CD4-positive, alpha-beta T cell treated with Interleukin-6 for 4 hours (primary cell): ENCODE results near the gene GALNT9.
"Not testable (repeated sequence)": the region's sequence is repeated elsewhere in the genome, so short reads cannot be mapped to it uniquely, and the experiment has no call there.

Source experiments
- DNase-seq: peaks from one replicate; pipeline ENCODE4 v3.0.0-alpha.2; 2020; ENCODE audit warnings: mixed read lengths

Gene GALNT9

DNA sequence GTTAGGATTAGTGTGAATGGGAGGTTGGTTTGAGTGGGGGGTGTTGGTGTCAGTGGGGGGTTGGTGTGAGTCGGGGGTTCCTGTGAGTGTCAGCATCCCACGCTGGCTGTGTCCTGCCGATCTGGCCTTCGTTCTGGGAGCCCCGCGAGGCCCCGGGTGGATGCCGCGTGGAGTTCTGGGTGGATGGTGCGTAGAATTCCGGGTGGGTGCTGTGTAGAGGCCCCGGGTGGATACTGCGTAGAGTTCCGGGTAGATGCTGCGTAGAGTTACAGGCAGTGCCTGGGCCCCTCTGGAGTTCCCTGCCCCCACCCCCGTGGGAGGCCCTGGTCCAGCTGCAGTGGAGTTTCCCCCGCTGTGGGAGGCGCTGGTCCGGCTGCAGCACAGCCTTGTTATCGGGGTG is 176.4 kb downstream of the GALNT9 start:
- DNase-seq, result no peak

DNA sequence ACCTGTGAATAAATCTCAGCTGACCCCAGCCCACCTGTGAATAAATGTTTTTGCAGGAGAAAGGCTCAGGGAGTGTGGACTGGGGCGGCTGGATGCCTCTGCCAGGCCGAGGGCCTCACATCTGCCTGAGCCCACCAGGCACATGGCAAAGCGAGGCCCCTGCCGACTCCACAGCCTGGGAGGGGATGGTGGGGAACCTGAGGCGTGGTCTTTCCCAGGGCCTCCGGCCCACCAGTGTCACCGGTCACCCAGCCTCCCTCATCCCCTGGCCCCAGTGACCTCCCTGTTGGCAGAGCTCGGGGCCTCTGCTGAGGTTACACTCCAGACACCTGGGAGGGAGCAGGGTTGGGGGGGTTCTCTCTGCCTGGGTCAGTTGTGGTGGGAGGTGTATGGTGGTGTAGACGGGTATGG is 177.0 kb downstream of the GALNT9 start:
- DNase-seq, result no peak

GRCh38 chr12:132151766-132152410 is 177.5 kb downstream of the GALNT9 start:
- no peak for DNase-seq

- no peak for DNase-seq
Measured at GRCh38 chr12:132151145-132151765, 178.1 kb downstream of the GALNT9 start.

DNA sequence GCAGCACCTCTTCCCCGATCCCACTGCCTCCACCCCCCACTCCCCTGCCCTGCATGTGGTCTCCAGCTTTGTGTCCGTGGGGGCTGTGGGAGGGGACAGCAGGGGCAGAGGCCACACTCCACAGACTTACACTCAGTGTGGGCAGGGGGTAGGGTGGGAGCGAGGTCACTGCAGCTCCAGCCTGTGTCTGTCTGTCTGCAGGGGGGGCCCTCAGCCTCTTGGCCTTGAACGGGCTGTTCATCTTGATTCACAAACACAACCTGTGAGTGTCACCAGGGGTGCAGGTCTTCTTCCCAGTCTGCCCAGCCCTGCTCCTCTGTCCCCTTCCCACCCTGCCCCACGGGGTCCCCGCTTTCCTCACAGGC is 178.6 kb downstream of the GALNT9 start:
- no peak for DNase-seq

DNA sequence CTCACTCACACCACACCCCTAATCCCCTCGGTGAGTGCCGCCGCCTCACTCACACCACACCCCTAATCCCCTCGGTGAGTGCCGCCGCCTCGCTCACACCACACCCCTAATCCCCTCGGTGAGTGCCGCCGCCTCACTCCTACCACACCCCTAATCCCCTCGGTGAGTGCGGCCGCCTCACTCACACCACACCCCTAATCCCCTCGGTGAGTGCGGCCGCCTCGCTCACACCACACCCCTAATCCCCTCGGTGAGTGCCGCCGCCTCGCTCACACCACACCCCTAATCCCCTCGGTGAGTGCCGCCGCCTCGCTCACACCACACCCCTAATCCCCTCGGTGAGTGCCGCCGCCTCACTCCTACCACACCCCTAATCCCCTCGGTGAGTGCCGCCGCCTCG is 179.9 kb downstream of the GALNT9 start:
- not testable (repeated sequence) for DNase-seq

DNA sequence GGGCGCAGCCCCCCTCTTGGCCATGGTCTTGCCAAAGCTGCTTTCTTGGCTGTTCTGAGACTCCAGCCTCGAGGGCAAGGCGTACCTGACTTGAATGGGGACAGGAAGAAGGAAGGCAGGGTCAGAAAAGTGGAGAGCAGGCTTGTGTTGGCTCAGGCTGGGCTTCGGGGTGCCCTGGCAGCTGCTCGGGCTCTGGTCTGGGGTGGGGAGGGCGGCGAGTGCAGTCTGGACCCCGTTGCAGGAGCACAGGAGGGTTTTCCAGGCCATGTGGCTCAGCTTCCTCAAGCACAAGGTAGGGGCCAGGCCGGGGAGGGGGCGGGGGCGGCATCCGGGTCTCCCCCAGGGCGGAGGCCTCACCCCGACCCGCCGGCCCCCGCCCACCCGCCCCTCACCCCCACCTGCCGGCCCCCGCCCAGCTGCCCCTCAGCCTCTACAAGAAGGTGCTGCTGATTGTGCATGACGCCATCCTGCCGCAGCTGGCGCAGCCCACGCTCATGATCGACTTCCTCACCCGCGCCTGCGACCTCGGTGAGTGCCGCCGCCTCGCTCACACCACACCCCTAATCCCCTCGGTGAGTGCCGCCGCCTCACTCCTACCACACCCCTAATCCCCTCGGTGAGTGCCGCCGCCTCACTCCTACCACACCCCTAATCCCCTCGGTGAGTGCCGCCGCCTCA is 180.9 kb downstream of the GALNT9 start:
- no peak for DNase-seq

- no peak for DNase-seq
Measured at GRCh38 chr12:132147423-132148367, 181.7 kb downstream of the GALNT9 start.

- no peak for DNase-seq
Measured at GRCh38 chr12:132146772-132147422, 182.5 kb downstream of the GALNT9 start.
